ENCODE data around the gene GRK1. TPM values are rescaled to one million over a fixed set of nuclear protein-coding genes. Genes with fewer than 3 reads are reported as not detected.

The GRK1 gene
- total and polyA plus RNA-seq, 2 of the 8 experiments (the other 6 are each of a cell fraction or from before 2014, with no cell fraction given), result 0.12 TPM; not detected in 1

DNA sequence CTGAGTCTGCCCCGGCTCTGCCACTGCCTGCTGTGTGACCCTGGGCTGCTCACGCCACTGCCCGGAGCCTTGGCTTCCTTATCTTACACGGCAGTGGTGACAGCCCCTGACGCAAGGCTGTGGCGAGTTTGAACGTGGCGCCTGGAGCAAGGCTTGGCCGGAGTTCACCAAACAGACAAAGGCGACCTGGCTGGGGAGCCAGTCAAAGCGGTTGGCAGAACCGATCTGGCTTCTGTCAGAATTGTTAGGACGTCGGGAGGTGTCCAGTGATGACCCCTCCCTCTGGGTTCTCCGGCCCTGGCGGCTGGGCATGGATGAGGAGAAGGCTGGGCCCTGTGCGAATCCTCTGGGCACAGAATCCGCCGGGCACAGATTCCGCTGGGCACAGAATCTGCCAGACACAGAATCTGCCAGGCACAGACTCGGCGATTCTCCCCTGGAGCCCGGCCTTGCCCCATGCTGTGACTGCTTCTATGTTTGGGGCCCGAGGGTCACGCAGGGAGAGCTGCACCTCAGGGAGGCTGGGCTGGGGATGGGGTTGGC, 80.3 kb downstream of the GRK1 start:
- Histone ChIP-seq H3K14ac (ENCODE audit: insufficient read length) (no peak overlapping the region), H3K36me3 (ENCODE audit: control insufficient read depth in 2 of 4, insufficient read depth in 4 of 4, low read length in 3 of 4) (no peaks in the 10 kb centered on the region; a peak in 1 of 8 replicates), H4K20me1 (replicated peaks in 1 of 2; ENCODE audit: control insufficient read depth in 1 of 2, insufficient read depth in 2 of 2, low read length in 2 of 2) (peaks cover 0 to 7% of the 10 kb centered on the region in 2 experiments), H4K5ac (ENCODE audit: insufficient read length, low read depth, low read length) (no peak overlapping the region), H3K9ac (replicated peaks in 1 of 4; ENCODE audit: extremely low read depth in 1 of 4, low read depth in 3 of 4, low read length in 3 of 4) (no peak overlapping the region; a peak in 1 of 7 replicates), H2BK15ac (ENCODE audit: low read length) (no peak overlapping the region), H2BK20ac (ENCODE audit: low read length) (no peak overlapping the region), H2AFZ (ENCODE audit: low read length) (no peak overlapping the region), H3K23ac (ENCODE audit: insufficient read length) (no peak overlapping the region), H3K4me1 (replicated peaks in 1 of 4; ENCODE audit: control insufficient read depth in 3 of 4, insufficient read depth in 4 of 4, low read length in 3 of 4) (peaks cover 0 to 2% (median 1%) of the 10 kb centered on the region in 4 experiments; a peak in 1 of 7 replicates), H3K27me3 (replicated peaks in 1 of 4; ENCODE audit: control insufficient read depth in 3 of 4, extremely low read depth in 1 of 4, insufficient read depth in 3 of 4, low read length in 3 of 4) (no peaks in the 10 kb centered on the region), H3K9me3 (ENCODE audit: insufficient read depth in 2 of 2, low read depth in 1 of 2, low read length in 1 of 2) (peaks cover 9 to 10% of the 10 kb centered on the region in 2 experiments; a peak in 3 of 4 replicates), H4K8ac (ENCODE audit: extremely low read depth, insufficient read depth, low read length) (no peak overlapping the region), H3K4me2 (ENCODE audit: insufficient read depth in 1 of 2, low read depth in 2 of 2, low read length in 2 of 2) (no peak overlapping the region), H3K4ac (replicated peaks; ENCODE audit: insufficient read length, low read depth, low read length) (no peak overlapping the region), H4K91ac (replicated peaks; ENCODE audit: insufficient read length, low read length) (no peak overlapping the region), H2BK120ac (replicated peaks; ENCODE audit: low read depth, low read length) (no peak overlapping the region), H3K27ac (ENCODE audit: low read depth, low read length) (no peak overlapping the region), H3K18ac (ENCODE audit: extremely low read depth, low read length) (0 out of 2 replicates have a peak overlapping the region, but pooled peaks have one; percentile 2), H3K23me2 (ENCODE audit: low read depth, low read length) (0 out of 2 replicates have a peak, but pooled peaks cover 4% of the 10 kb centered on the region), H3K4me3 (ENCODE audit: extremely low read depth in 1 of 4, insufficient read depth in 2 of 4, low read depth in 3 of 4, low read length in 4 of 4) (no peak overlapping the region), H3K79me1 (ENCODE audit: low read depth, low read length) (no peaks in the 10 kb centered on the region), H2BK5ac (ENCODE audit: low read depth, low read length) (no peak overlapping the region), H3K79me2 (ENCODE audit: control insufficient read depth in 1 of 2, insufficient read depth in 2 of 2, low read length in 2 of 2) (no peaks in the 10 kb centered on the region), H3K56ac (replicated peaks; ENCODE audit: insufficient read length, low read depth, low read length) (no peak overlapping the region), H2AK5ac (ENCODE audit: low read depth, low read length) (no peak overlapping the region), H2BK12ac (ENCODE audit: low read depth, low read length) (no peak overlapping the region; the same call in 1 of the 2 replicates)
- POLR2A ChIA-PET (ENCODE audit: partially characterized antibody), result no interaction called here
- TF ChIP-seq, protein P1, sequence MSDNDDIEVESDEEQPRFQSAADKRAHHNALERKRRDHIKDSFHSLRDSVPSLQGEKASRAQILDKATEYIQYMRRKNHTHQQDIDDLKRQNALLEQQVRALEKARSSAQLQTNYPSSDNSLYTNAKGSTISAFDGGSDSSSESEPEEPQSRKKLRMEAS (IDR thresholded peaks at IDR 0.05), result no peak
- TF ChIP-seq, protein P2, sequence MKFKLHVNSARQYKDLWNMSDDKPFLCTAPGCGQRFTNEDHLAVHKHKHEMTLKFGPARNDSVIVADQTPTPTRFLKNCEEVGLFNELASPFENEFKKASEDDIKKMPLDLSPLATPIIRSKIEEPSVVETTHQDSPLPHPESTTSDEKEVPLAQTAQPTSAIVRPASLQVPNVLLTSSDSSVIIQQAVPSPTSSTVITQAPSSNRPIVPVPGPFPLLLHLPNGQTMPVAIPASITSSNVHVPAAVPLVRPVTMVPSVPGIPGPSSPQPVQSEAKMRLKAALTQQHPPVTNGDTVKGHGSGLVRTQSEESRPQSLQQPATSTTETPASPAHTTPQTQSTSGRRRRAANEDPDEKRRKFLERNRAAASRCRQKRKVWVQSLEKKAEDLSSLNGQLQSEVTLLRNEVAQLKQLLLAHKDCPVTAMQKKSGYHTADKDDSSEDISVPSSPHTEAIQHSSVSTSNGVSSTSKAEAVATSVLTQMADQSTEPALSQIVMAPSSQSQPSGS (IDR thresholded peaks at IDR 0.05; ENCODE audit: low read length), result no peak
- TF ChIP-seq EZH2 (IDR thresholded peaks at IDR 0.05; ENCODE audit: low read depth, low read length, severe bottlenecking) (no peak), TAF7 (optimal IDR thresholded peaks at IDR 0.05; ENCODE audit: borderline replicate concordance, low read depth, low read length) (no peak), SIRT6 (IDR thresholded peaks at IDR 0.05; ENCODE audit: low read length) (no peak), GABPA (IDR thresholded peaks at IDR 0.05; ENCODE audit: borderline replicate concordance, insufficient read depth, low read length) (no peak), CBX5 (IDR thresholded peaks at IDR 0.05; ENCODE audit: low read depth, low read length) (no peak), BCL11A (IDR thresholded peaks at IDR 0.05; ENCODE audit: low read depth in 2 of 2, low read length in 2 of 2) (no peak), SP4 (IDR thresholded peaks at IDR 0.05; ENCODE audit: low read length) (no peak), SUZ12 (IDR thresholded peaks at IDR 0.05; ENCODE audit: low read length) (no peak), RBBP5 (IDR thresholded peaks at IDR 0.05; ENCODE audit: borderline replicate concordance, low read depth, low read length) (no peak)
- FAIRE-seq (no peak), DNase-seq (ENCODE audit: low read depth in 1 of 2, low spot score in 2 of 2) (no peak)
- WGBS, 2 experiments (ENCODE audit: extremely low coverage in 1 of 2, insufficient coverage in 1 of 2, insufficient read length in 1 of 2, insufficient replicate concordance in 2 of 2, low coverage in 1 of 2, low lambda C conversion rate in 2 of 2, missing lambda C conversion rate in 1 of 2), result 80% methylated on average over 25 of the region's 25 CpGs; no CpG with 5 or more reads in 1 of the 2 experiments
- CTCF ChIA-PET (ENCODE audit: partially characterized antibody), result no interaction called here
